ENCODE measurements around the gene DNAJB8.

GRCh38 chr3:128427872-128428822, 38.5 kb downstream of the DNAJB8 start:
- TF ChIP-seq CTCF (IDR thresholded peaks at IDR 0.05) (no peak), RAD21 (conservative IDR thresholded peaks at IDR 0.05 in 1 of 2, IDR thresholded peaks at IDR 0.05 in 1 of 2) (no peak), CBX2 (IDR thresholded peaks at IDR 0.05; ENCODE audit: borderline replicate concordance, low read depth) (no peak), TP53 (CRISPR knock-in tag; IDR thresholded peaks at IDR 0.05) (no peak), POLR2A (IDR thresholded peaks at IDR 0.05; ENCODE audit: low read length) (no peak)

Data from A549 (cell line).